Measurements from ENCODE around the gene MS4A2.
"Not testable (repeated sequence)": the region's sequence is repeated elsewhere in the genome, so short reads cannot be mapped to it uniquely, and the experiment has no call there.

The MS4A2 gene

DNA sequence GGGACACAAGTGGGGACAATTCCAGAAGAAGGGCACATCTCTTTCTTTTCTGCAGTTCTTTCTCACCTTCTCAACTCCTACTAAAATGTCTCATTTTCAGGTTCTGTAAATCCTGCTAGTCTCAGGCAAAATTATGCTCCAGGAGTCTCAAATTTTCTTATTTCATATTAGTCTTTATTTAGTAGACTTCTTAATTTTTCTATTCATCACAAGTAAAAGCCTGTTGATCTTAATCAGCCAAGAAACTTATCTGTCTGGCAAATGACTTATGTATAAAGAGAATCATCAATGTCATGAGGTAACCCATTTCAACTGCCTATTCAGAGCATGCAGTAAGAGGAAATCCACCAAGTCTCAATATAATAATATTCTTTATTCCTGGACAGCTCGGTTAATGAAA, at the start of gene MS4A2:
MS4A2 (plus strand) TSS at position 301 of the 400 bp plus-strand sequence. CDS start 102 bp downstream, outside the sequence.
- no peak for DNase-seq (ENCODE audit: low read depth)

- DNase-seq (ENCODE audit: low read depth): no peak
Measured at GRCh38 chr11:60040109-60040508, 48.4 kb upstream of the MS4A2 start, which contains the start of gene OOSP2. Gene OOSP2, plus strand, starts transcription at chr11:60040409. Its CDS starts 51 bp downstream, at chr11:60040460.

DNA sequence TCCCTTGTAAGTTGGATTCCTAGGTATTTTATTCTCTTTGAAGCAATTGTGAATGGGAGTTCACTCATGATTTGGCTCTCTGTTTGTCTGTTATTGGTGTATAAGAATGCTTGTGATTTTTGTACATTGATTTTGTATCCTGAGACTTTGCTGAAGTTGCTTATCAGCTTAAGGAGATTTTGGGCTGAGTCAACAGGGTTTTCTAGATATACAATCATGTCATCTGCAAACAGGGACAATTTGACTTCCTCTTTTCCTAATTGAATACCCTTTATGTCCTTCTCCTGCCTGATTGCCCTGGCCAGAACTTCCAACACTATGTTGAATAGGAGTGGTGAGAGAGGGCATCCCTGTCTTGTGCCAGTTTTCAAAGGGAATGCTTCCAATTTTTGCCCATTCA, 38.0 kb upstream of the MS4A2 start:
- DNase-seq (ENCODE audit: low read depth): not testable (repeated sequence)

GRCh38 chr11:60050839-60051238, 37.6 kb upstream of the MS4A2 start:
- not testable (repeated sequence) for DNase-seq (ENCODE audit: low read depth)

DNA sequence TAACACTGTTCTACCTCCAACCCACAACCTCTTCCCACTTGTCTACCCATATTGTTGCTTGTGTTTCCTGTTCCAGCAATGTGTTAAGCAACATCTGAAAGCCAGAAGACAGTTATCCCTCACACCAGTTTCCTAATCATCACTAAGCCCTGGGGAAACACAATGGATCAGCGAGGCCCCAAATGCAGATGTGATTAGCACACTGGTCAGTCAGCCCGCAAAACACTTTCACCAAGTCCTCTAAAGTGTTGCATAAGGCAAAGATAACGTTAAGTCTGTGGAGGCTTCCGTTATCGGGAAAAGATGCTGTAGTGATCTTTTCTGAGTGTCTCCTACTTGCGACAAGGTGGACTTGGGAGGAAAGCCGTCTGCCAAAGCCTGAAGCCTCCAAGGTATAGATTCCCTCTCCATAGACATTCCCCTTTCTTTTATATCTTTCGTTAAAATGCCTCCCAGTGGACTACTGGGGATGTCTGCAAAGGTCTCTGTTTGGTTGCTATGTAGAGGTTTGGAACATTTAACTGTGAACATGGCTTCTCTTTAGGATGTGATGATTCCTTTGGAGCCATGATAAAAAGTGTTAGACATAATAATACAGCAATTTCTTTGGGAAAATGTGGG, 32.0 kb upstream of the MS4A2 start, which contains the start of gene MS4A3:
MS4A3 (plus strand) TSS at position 317 of the 621 bp plus-strand sequence. CDS start 4,496 bp downstream, outside the sequence.
- DNase-seq (ENCODE audit: low read depth): peak; percentile 97

DNA sequence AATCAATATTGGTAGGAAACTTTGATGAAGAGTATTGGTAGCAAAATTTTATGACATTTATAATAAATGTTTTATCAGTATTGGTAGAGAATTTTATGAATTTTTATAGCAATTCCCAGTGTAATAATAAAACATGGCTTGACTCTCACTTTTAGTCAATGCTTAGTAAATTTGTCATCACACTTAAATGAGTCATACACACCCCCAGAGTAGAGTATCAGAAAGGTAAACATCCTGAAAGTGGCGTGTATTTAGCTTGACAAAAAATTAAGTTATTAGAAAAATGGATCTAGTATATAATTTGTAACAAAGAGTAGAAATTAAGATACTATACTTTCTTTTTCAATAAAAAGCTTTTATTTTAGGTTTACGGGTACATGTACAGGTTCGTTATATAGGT, 29.4 kb upstream of the MS4A2 start:
- no peak for DNase-seq (ENCODE audit: low read depth)

DNA sequence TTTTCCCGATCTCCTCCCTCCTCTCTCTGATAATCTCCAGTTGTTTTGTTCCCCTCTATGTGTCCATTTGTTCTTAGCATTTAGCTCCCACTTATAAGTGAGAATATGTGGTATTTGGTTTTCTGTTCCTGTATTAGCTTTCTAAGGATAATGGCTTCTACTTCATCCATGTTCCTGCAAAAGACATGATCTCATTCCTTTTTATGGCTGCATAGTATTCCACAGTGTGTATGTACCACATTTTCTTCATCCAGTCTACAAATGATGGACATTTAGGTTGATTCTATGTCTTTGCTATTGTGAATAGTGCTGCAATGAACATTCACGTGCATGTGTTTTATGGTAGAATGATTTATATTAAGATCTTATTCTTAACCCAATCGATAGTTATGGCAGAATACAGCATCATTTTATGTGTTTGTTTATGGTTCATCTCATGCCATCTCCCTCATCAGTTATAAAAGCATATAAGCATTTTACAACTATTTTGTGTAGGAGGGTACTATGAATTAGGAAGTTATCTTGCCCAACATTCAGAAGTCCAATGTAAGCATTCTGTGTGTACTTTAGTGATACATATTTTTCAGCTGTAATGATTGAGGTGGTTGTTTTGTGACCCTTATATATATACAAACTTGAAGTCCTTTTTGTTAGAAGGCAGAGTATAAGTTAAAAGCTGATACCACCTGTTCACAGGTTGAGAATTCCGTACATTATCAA, 28.8 kb upstream of the MS4A2 start:
- DNase-seq (ENCODE audit: low read depth): no peak

DNA sequence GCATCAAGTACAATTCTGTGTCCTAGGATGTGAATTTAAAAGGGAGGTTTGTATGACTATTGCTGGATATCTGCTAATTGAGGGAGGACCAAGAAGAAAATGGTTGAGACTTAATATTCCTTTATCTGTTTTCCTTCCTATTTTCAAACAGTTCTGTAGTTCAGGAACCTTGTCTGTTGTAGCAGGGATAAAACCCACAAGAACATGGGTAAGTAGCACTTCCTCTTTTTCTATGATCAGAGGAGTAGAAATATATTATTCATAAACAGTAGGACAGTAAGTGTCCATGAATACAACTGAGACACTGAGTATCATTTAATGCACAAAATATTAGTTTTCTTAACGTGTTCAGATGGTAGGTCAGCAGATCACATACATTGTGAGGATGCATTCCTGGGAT, 24.4 kb upstream of the MS4A2 start:
- DNase-seq (ENCODE audit: low read depth): no peak

- DNase-seq (ENCODE audit: low read depth): no peak
Measured at GRCh38 chr11:60065801-60066200, 22.7 kb upstream of the MS4A2 start.

DNA sequence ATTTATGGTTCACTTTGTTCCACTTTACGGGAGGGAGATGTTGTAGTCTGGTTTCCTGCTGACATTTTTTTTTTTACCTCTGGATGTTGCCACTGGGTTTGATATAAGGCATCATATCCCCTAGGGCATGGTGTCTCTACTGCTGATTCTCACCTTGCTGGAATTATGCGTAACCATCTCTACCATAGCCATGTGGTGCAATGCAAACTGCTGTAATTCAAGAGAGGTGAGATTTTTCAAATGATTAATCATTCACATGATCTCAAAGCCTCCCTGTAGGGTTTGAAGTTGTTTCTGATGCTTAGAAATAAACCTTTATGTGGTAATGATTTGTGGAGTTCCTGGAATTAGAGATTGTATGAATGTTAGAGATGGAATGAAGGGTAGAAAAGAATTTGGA, 19.0 kb upstream of the MS4A2 start:
- no peak for DNase-seq (ENCODE audit: low read depth)

GRCh38 chr11:60071644-60072043, 16.8 kb upstream of the MS4A2 start:
- DNase-seq (ENCODE audit: low read depth): not testable (repeated sequence)

- DNase-seq (ENCODE audit: low read depth): no peak
Measured at GRCh38 chr11:60077216-60077817, 11.1 kb upstream of the MS4A2 start.

DNA sequence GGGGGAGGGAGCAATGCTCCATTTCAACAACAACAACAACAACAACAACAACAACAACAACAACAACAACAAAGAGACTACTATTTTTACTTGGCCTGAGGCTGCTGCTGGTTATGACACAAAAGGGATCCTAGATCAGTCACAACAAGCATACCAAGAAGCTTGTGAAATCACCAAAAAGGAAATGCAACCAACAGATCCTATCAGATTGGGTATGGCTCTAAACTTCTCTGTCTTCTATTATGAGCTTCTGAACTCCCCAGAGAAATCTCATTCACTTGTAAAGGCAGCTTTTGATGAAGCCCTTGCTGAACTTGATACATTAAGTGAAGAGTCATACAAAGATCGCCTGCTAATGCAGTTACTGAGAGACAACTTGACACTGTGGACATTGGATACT, 10.5 kb upstream of the MS4A2 start:
- DNase-seq (ENCODE audit: low read depth): no peak

GRCh38 chr11:60078745-60079144, 9.7 kb upstream of the MS4A2 start:
- DNase-seq (ENCODE audit: low read depth): no peak

DNA sequence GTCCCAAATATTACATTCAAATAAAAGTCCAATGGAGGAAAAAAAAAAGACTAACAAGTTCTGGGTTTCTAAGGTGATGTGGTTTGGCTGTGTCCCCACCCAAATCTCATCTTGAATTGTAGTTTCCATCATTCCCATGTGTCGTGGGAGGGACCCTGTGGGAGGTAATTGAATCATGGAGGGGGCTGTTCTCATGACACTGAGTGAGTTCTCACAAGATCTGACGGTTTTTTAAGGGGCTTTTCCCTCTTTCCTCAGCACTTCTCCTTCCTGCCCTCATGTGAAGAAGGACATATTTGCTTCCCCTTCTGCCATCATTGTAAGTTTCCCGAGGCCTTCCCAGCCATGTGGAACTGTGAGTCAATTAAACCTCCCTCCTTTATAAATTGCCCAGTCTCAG, 7.9 kb upstream of the MS4A2 start:
- DNase-seq (ENCODE audit: low read depth): no peak

- no peak for DNase-seq (ENCODE audit: low read depth)
Measured at GRCh38 chr11:60084631-60085273, 3.7 kb upstream of the MS4A2 start.

DNA sequence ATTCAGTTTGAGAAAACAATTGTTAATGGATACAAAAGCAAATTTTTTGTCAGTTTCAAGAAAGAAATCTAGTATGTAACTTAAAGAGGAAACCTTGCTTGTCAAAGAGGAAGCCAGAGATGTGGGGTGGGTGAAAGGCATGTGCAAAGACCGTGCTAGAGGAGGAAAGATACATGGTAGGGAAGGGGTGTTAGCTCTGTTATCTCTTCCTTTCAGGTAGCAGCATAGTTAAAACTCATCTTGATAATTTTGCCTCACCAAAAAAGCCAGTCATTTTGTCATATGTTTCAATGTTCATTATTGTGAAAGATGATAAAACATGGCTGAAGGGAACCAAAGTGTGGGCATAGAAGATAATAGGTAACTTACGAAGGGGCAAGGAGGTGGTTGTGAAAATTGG, 2.6 kb upstream of the MS4A2 start:
- DNase-seq (ENCODE audit: low read depth): peak; percentile 64

GRCh38 chr11:60087239-60087638, 1.2 kb upstream of the MS4A2 start:
- no peak for DNase-seq (ENCODE audit: low read depth)

DNA sequence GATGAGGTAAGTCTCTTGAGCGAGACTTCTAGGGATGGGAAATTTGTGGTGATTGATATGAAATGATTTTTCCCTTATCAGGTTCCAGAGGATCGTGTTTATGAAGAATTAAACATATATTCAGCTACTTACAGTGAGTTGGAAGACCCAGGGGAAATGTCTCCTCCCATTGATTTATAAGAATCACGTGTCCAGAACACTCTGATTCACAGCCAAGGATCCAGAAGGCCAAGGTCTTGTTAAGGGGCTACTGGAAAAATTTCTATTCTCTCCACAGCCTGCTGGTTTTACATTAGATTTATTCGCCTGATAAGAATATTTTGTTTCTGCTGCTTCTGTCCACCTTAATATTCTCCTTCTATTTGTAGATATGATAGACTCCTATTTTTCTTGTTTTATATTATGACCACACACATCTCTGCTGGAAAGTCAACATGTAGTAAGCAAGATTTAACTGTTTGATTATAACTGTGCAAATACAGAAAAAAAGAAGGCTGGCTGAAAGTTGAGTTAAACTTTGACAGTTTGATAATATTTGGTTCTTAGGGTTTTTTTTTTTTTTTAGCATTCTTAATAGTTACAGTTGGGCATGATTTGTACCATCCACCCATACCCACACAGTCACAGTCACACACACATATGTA, 7.1 kb downstream of the MS4A2 start:
- DNase-seq (ENCODE audit: low read depth): no peak

GRCh38 chr11:60097189-60097588, 8.7 kb downstream of the MS4A2 start:
- no peak for DNase-seq (ENCODE audit: low read depth)

DNA sequence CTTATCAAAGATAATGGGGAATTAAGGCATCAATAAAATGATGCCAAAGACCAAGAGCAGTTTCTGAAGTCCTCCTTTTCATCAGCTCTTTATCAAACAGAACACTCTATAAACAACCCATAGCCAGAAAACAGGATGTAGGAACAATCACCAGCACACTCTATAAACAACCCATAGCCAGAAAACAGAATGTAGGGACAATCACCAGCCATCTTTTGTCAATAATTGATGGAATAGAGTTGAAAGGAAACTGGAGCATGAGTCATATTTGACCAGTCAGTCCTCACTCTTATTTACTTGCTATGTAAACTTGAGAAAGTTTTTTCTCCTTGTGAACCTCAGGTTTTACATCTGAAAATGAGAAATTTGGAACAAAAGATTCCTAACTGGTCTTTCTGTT, 10.0 kb downstream of the MS4A2 start:
- DNase-seq (ENCODE audit: low read depth): no peak

GRCh38 chr11:60100516-60100915, 12.1 kb downstream of the MS4A2 start:
- no peak for DNase-seq (ENCODE audit: low read depth)
